Tibial artery (tissue), 4 donors: ENCODE results near the gene GEMIN2.

Source experiments
- DNase-seq, 2 donors: peaks; one replicate each; pipeline ENCODE4 v3.0.0-alpha.2; 2019
- H3K27ac ChIP-seq, 2 donors: fragments of 200-600 bp; sonication (generic) in 1 of 2; 1 replicate in 1 of 2; 2 replicates in 1 of 2; pipeline ENCODE4 v1.5.1; 2018 to 2019; ENCODE audit warnings: mild to moderate bottlenecking in 1 of 2
- H3K27me3 ChIP-seq, 2 donors: fragments of 200-600 bp; sonication (generic) in 1 of 2; one replicate each; pipeline versions ENCODE4 v1.5.1 to v1.6.0; 2016 to 2019
- H3K36me3 ChIP-seq, 3 donors: fragments of 200-600 bp; sonication (generic) in 2 of 3; one replicate each; pipeline ENCODE4 v1.5.1; 2016 to 2019; ENCODE audit warnings: mild to moderate bottlenecking in 2 of 3
- H3K4me1 ChIP-seq, 4 donors: fragments of 200-600 bp; sonication (generic) in 2 of 4; 1 replicate in 3 of 4; 2 replicates in 1 of 4; pipeline ENCODE4 v1.5.1; 2016 to 2019
- H3K4me3 ChIP-seq, 2 donors: fragments of 200-600 bp; sonication (generic) in 1 of 2; 1 replicate in 1 of 2; 2 replicates in 1 of 2; pipeline ENCODE4 v1.5.1; 2018 to 2019; ENCODE audit warnings: mild to moderate bottlenecking in 2 of 2
- H3K9me3 ChIP-seq, 3 donors: fragments of 200-600 bp; sonication (generic) in 1 of 3; one replicate each; pipeline ENCODE4 v1.5.1; 2016 to 2019
- CTCF ChIP-seq, 2 experiments: fragments of 200-600 bp in 1 of 2; fragments of 450-650 bp in 1 of 2; IDR thresholded peaks; one replicate each; pipeline ENCODE4 v1.5.1; 2017 to 2019; ENCODE audit warnings: antibody characterized with exemption in 2 of 2, mild to moderate bottlenecking in 1 of 2, moderate library complexity in 1 of 2
- intact Hi-C: fragments of 100-400 bp; cut with DNase I; formaldehyde crosslinking; loops from one replicate; pipeline ENCODE4 v1.15.0; 2023; ENCODE audit warnings: low total_unique reads

GEMIN2 gene

GRCh38 chr14:39173198-39173597, 59.1 kb downstream of the GEMIN2 start:
- peaks cover 0 to 34% (median 28%) of the 10 kb centered on the region in 4 donors for H3K4me1 ChIP-seq
- intact Hi-C loops, result loop anchor here (5.0 kb wide), 2 partner anchors 66 to 259 kb away; partner anchors contain the start of gene FBXO33
- DNase-seq, result no peak

GRCh38 chr14:39174560-39175444, 60.7 kb downstream of the GEMIN2 start, which contains the start of gene PNN:
PNN (plus strand) TSS chr14:39175254; CDS start chr14:39175280, 26 bp downstream.
- Histone ChIP-seq H3K9me3 (no peaks in the 10 kb centered on the region), H3K4me3 (peak within 1 kb of the TSS; percentile 78 to 86), H3K36me3 (peaks cover 34 to 36% (median 34%) of the 10 kb centered on the region in 3 donors), H3K4me1 (peaks cover 0 to 24% (median 16%) of the 10 kb centered on the region in 4 donors), H3K27ac (peak within 1 kb of the TSS; percentile 84 to 90), H3K27me3 (no peaks in the 10 kb centered on the region)
- peak in 1 of 2 experiments; percentile 37 for TF ChIP-seq CTCF (IDR thresholded peaks at IDR 0.05)
- DNase-seq, result peak; percentile 97 to 99
- intact Hi-C loops, result loop anchor here (2.0 to 5.0 kb wide), 3 partner anchors 68 to 257 kb away; partner anchors contain the start of gene FBXO33

More at GRCh38 chr14:39173198-39173597, 59.1 kb downstream of the GEMIN2 start:
- no peak for TF ChIP-seq CTCF (IDR thresholded peaks at IDR 0.05)
- Histone ChIP-seq H3K4me3 (no peak overlapping the region), H3K27ac (no peak overlapping the region), H3K9me3 (no peaks in the 10 kb centered on the region), H3K27me3 (no peaks in the 10 kb centered on the region), H3K36me3 (peaks cover 18 to 20% (median 18%) of the 10 kb centered on the region in 3 donors)

- no peak for DNase-seq
- H3K9me3 ChIP-seq, result no peaks in the 10 kb centered on the region
Measured at GRCh38 chr14:39175445-39176262, 61.5 kb downstream of the GEMIN2 start.

GRCh38 chr14:39176263-39177167, 62.4 kb downstream of the GEMIN2 start:
- Histone ChIP-seq H3K27me3 (no peaks in the 10 kb centered on the region), H3K36me3 (peaks cover 51 to 53% (median 51%) of the 10 kb centered on the region in 3 donors), H3K27ac (peak overlapping the region in 1 of 2 donors; percentile 84), H3K4me3 (peak overlapping the region; percentile 78 to 86), H3K4me1 (peaks cover 0 to 21% (median 14%) of the 10 kb centered on the region in 4 donors), H3K9me3 (no peaks in the 10 kb centered on the region)
- DNase-seq, result no peak
- intact Hi-C loops, result no loop called here
- no peak for TF ChIP-seq CTCF (IDR thresholded peaks at IDR 0.05)

More at GRCh38 chr14:39175445-39176262, 61.5 kb downstream of the GEMIN2 start:
- Histone ChIP-seq H3K27ac (peak overlapping the region; percentile 84 to 90), H3K4me1 (peaks cover 0 to 24% (median 16%) of the 10 kb centered on the region in 4 donors), H3K27me3 (no peaks in the 10 kb centered on the region), H3K36me3 (peaks cover 42 to 45% (median 43%) of the 10 kb centered on the region in 3 donors), H3K4me3 (peak overlapping the region; percentile 78 to 86)
- intact Hi-C loops, result loop anchor here (2.0 kb wide), 1 partner anchor 91 kb away; no protein-coding TSS in a partner anchor
- TF ChIP-seq CTCF (IDR thresholded peaks at IDR 0.05), result no peak
